NCI-H1092 treated with DMSO at 0.1 percent for 48 hours (cell line): ENCODE data around the gene ZFR.
"Not testable (repeated sequence)": the region's sequence is repeated elsewhere in the genome, so short reads cannot be mapped to it uniquely, and the experiment has no call there.

Experiments used
- DNase-seq: peaks from one replicate; lab custom pipeline; 2025; lab: John Stamatoyannopoulos, UW

Gene ZFR

GRCh38 chr5:32319926-32320543 is 124.5 kb downstream of the ZFR start:
- DNase-seq: no peak

GRCh38 chr5:32319392-32319791 is 125.1 kb downstream of the ZFR start:
- DNase-seq: no peak

- DNase-seq: no peak
Observed at GRCh38 chr5:32317041-32317440, 127.5 kb downstream of the ZFR start.

GRCh38 chr5:32315221-32316014 is 129.1 kb downstream of the ZFR start:
- DNase-seq: no peak

GRCh38 chr5:32314658-32315057 is 129.9 kb downstream of the ZFR start:
- DNase-seq: no peak

GRCh38 chr5:32314152-32314488 is 130.4 kb downstream of the ZFR start:
- DNase-seq: not testable (repeated sequence)

GRCh38 chr5:32312595-32313332 is 131.8 kb downstream of the ZFR start, which contains the start of gene MTMR12:
Gene MTMR12 (minus strand): TSS chr5:32312939. CDS start chr5:32312838, 101 bp downstream.
- DNase-seq: peak; percentile 99

GRCh38 chr5:32312197-32312594 is 132.3 kb downstream of the ZFR start:
- peak; percentile 47 for DNase-seq

GRCh38 chr5:32311404-32312196 is 132.9 kb downstream of the ZFR start:
- no peak for DNase-seq

- no peak for DNase-seq
Observed at GRCh38 chr5:32309761-32310160, 134.8 kb downstream of the ZFR start.

GRCh38 chr5:32308946-32309345 is 135.6 kb downstream of the ZFR start:
- no peak for DNase-seq

- no peak for DNase-seq
Observed at GRCh38 chr5:32307769-32308194, 136.8 kb downstream of the ZFR start.

GRCh38 chr5:32304622-32305021 is 139.9 kb downstream of the ZFR start:
- no peak for DNase-seq
